Caco-2 (cell line): Measurements from ENCODE around the gene LIMA1. TPM values are rescaled to one million over a fixed set of nuclear protein-coding genes. Genes with fewer than 3 reads are reported as not detected.
A peak's percentile ranks its signal among the peaks of the same experiment; 100 is the strongest.

Experiments used
- BruUV-seq: library from RNA; stranded (reverse); fragments of 400-500 nt; replicated peaks from 2 replicates; lab custom pipeline; 2021; lab: Mats Ljungman, UMichigan
- CTCF ChIA-PET: fragments of 300-600 bp; sonication (Branson Sonifier 250); formaldehyde crosslinking; loops from one replicate; lab custom pipeline; 2022; ENCODE audit warnings: antibody characterized with exemption; lab: Charles Lee
- POLR2A ChIA-PET: fragments of 300-600 bp; sonication (Branson Sonifier 250); formaldehyde crosslinking; loops from one replicate; lab custom pipeline; 2022; ENCODE audit warnings: antibody characterized with exemption; lab: Charles Lee
- DNase-seq, 2 experiments: peaks; one replicate each; pipeline versions ENCODE4 v3.0.0 to v3.0.0-alpha.2; 2020 to 2022
- H3K27me3 ChIP-seq: replicated peaks from 2 replicates; pipeline ENCODE4 v1.6.0; 2011; ENCODE audit warnings: low read length; ENCODE audit not compliant: control insufficient read depth, insufficient read depth
- H3K36me3 ChIP-seq: 2 replicates; pipeline ENCODE4 v1.5.1; 2011; ENCODE audit warnings: low read length; ENCODE audit not compliant: control insufficient read depth, insufficient read depth
- H3K4me1 ChIP-seq: fragments of 250-450 bp; sonication (Bioruptor Pico); 2 replicates; pipeline ENCODE4 v1.5.1; 2020; ENCODE audit warnings: mild to moderate bottlenecking
- H3K4me3 ChIP-seq: 2 replicates; pipeline ENCODE4 v1.5.1; 2011; ENCODE audit warnings: low read depth, mild to moderate bottlenecking, control low read depth, low read length
- H3K9me3 ChIP-seq: fragments of 250-450 bp; sonication (Bioruptor Pico); 2 replicates; pipeline ENCODE4 v1.5.1; 2020; ENCODE audit warnings: mild to moderate bottlenecking, moderate library complexity
- H3K27ac Mint-ChIP-seq: one replicate; pipeline ENCODE4 v1.8.0; 2022; ENCODE audit warnings: mixed read lengths; ENCODE audit not compliant: unreplicated experiment
- H3K27me3 Mint-ChIP-seq: one replicate; pipeline ENCODE4 v1.8.0; 2022; ENCODE audit warnings: mixed read lengths; ENCODE audit not compliant: insufficient read depth, unreplicated experiment
- H3K36me3 Mint-ChIP-seq: one replicate; pipeline ENCODE4 v1.8.0; 2022; ENCODE audit warnings: mild to moderate bottlenecking, mixed read lengths; ENCODE audit not compliant: insufficient read depth, unreplicated experiment
- H3K4me1 Mint-ChIP-seq: one replicate; pipeline ENCODE4 v1.8.0; 2022; ENCODE audit warnings: low read depth, mixed read lengths; ENCODE audit not compliant: unreplicated experiment
- H3K4me3 Mint-ChIP-seq: one replicate; pipeline ENCODE4 v1.8.0; 2022; ENCODE audit warnings: mild to moderate bottlenecking, moderate library complexity, mixed read lengths; ENCODE audit not compliant: unreplicated experiment
- H3K9me3 Mint-ChIP-seq: one replicate; pipeline ENCODE4 v1.8.0; 2022; ENCODE audit warnings: mixed read lengths; ENCODE audit not compliant: unreplicated experiment
- CTCF ChIP-seq, 2 experiments: fragments of 200-600 bp in 1 of 2; IDR thresholded peaks; 1 replicate in 1 of 2; 2 replicates in 1 of 2; pipeline versions ENCODE4 v1.5.1 to v1.8.0; 2011 to 2022; ENCODE audit warnings: antibody characterized with exemption in 1 of 2, control low read depth in 1 of 2, inconsistent platforms in 1 of 2, low read depth in 1 of 2, low read length in 1 of 2, mild to moderate bottlenecking in 1 of 2, moderate library complexity in 1 of 2; ENCODE audit not compliant: insufficient read depth in 1 of 2, severe bottlenecking in 1 of 2, unreplicated experiment in 1 of 2
- intact Hi-C: fragments of 100-400 bp; cut with micrococcal nuclease; formaldehyde crosslinking; loops from one replicate; pipeline ENCODE4 v1.10.0; 2022; ENCODE audit not compliant: unreplicated experiment
- total RNA-seq: library from RNA; stranded (reverse); gene quantifications from 2 replicates; pipeline ENCODE4 v1.2.3, GENCODE V29; 2022

The LIMA1 gene
- total RNA-seq, 1 experiment from 2014 or later, result 50.3 TPM

GRCh38 chr12:50261654-50262053 lies 21.7 kb downstream of the LIMA1 start:
- H3K4me3 ChIP-seq, result no peak overlapping the region
- H3K9me3 ChIP-seq, result no peaks in the 10 kb centered on the region
- H3K27ac Mint-ChIP-seq, result no peak overlapping the region
- CTCF ChIA-PET, result interaction anchor here (0.5 to 1.4 kb wide), 3 partner anchors 8 to 53 kb away, joined by 3 to 6 read pairs (median 5); no protein-coding TSS in a partner anchor
- no peak for DNase-seq
- intact Hi-C loops, result loop anchor here (2.0 kb wide), 1 partner anchor 53 kb away; no protein-coding TSS in a partner anchor
- H3K9me3 Mint-ChIP-seq, result peaks cover 10% of the 10 kb centered on the region
- H3K4me1 ChIP-seq, result peaks cover 24% of the 10 kb centered on the region
- H3K4me3 Mint-ChIP-seq, result no peak overlapping the region
- TF ChIP-seq CTCF (IDR thresholded peaks at IDR 0.05; ENCODE audit: insufficient read depth in 1 of 2, low read depth in 1 of 2, low read length in 1 of 2, severe bottlenecking in 1 of 2, unreplicated experiment in 1 of 2), result no peak
- H3K27me3 ChIP-seq, result no peaks in the 10 kb centered on the region
- BruUV-seq, result no TSS peak
- POLR2A ChIA-PET, result interaction anchor here (0.6 kb wide), 1 partner anchor 73 kb away, joined by 3 read pairs; no protein-coding TSS in a partner anchor
- H3K4me1 Mint-ChIP-seq, result peaks cover 29% of the 10 kb centered on the region
- no peaks in the 10 kb centered on the region for H3K27me3 Mint-ChIP-seq
- no peaks in the 10 kb centered on the region; the same call in 1 of the 2 replicates for H3K36me3 ChIP-seq
- peaks cover 22% of the 10 kb centered on the region for H3K36me3 Mint-ChIP-seq

- H3K9me3 Mint-ChIP-seq, result no peaks in the 10 kb centered on the region
- H3K36me3 ChIP-seq, result no peaks in the 10 kb centered on the region
- no peaks in the 10 kb centered on the region for H3K27me3 Mint-ChIP-seq
- CTCF ChIA-PET, result interaction anchor here (0.6 to 0.7 kb wide), 2 partner anchors 30 to 56 kb away, joined by 3 to 5 read pairs; no protein-coding TSS in a partner anchor
- peaks cover 37% of the 10 kb centered on the region for H3K4me1 Mint-ChIP-seq
- peaks cover 44% of the 10 kb centered on the region for H3K4me1 ChIP-seq
- H3K27ac Mint-ChIP-seq, result peak overlapping the region; percentile 19
- no peaks in the 10 kb centered on the region for H3K9me3 ChIP-seq
- H3K4me3 ChIP-seq, result no peak overlapping the region
- BruUV-seq, result no TSS peak
- POLR2A ChIA-PET, result interaction anchor here (0.6 to 1.2 kb wide), 2 partner anchors 25 to 229 kb away, joined by 3 to 4 read pairs; partner anchors contain the start of gene LIMA1
- no peak overlapping the region for H3K4me3 Mint-ChIP-seq
- intact Hi-C loops, result no loop called here
- H3K27me3 ChIP-seq, result no peaks in the 10 kb centered on the region
- no peak for DNase-seq
- TF ChIP-seq CTCF (IDR thresholded peaks at IDR 0.05; ENCODE audit: insufficient read depth in 1 of 2, low read depth in 1 of 2, low read length in 1 of 2, severe bottlenecking in 1 of 2, unreplicated experiment in 1 of 2), result no peak
- H3K36me3 Mint-ChIP-seq, result peaks cover 22% of the 10 kb centered on the region
Measured at GRCh38 chr12:50258167-50258551, 25.2 kb downstream of the LIMA1 start.

- peaks cover 51% of the 10 kb centered on the region for H3K4me1 ChIP-seq
- Mint-ChIP-seq H3K4me1 (peaks cover 44% of the 10 kb centered on the region), H3K4me3 (no peak overlapping the region), H3K9me3 (no peaks in the 10 kb centered on the region), H3K36me3 (peaks cover 22% of the 10 kb centered on the region), H3K27ac (peak overlapping the region; percentile 19), H3K27me3 (no peaks in the 10 kb centered on the region)
- H3K9me3 ChIP-seq, result no peaks in the 10 kb centered on the region
- H3K27me3 ChIP-seq, result no peaks in the 10 kb centered on the region
- CTCF ChIA-PET, result interaction anchor here (0.6 kb wide), 1 partner anchor 30 kb away, joined by 5 read pairs; no protein-coding TSS in a partner anchor
- POLR2A ChIA-PET, result interaction anchor here (0.6 to 1.2 kb wide), 2 partner anchors 26 to 230 kb away, joined by 3 to 4 read pairs; partner anchors contain the start of gene LIMA1
- no peak overlapping the region for H3K4me3 ChIP-seq
- H3K36me3 ChIP-seq, result no peaks in the 10 kb centered on the region
- DNase-seq, result no peak
- intact Hi-C loops, result no loop called here
- TF ChIP-seq CTCF (IDR thresholded peaks at IDR 0.05; ENCODE audit: insufficient read depth in 1 of 2, low read depth in 1 of 2, low read length in 1 of 2, severe bottlenecking in 1 of 2, unreplicated experiment in 1 of 2), result no peak
- BruUV-seq, result no TSS peak
Measured at GRCh38 chr12:50257236-50258166, 25.8 kb downstream of the LIMA1 start.
